GM12878 (cell line): ENCODE measurements around the gene PPFIA4. TPM values are rescaled to one million over a fixed set of nuclear protein-coding genes. Genes with fewer than 3 reads are reported as not detected.

Experiments
- ATAC-seq: fragments of 200-7000 bp; cut with Tn5 transposase; 3 replicates; pipeline ENCODE4 v1.9.1; 2020; ENCODE audit warnings: mild to moderate bottlenecking, moderate library complexity
- BruUV-seq: library from RNA; stranded (reverse); fragments of 400-500 nt; replicated peaks from 2 replicates; lab custom pipeline; 2021; lab: Mats Ljungman, UMichigan
- CTCF ChIA-PET: fragments of 300-600 bp; sonication (Branson Sonifier 250); formaldehyde crosslinking; extraction: SDS; loops from one replicate; lab custom pipeline; 2021; ENCODE audit warnings: inconsistent platforms; lab: Yijun Ruan, JAX
- POLR2A ChIA-PET: fragments of 350-600 bp; formaldehyde crosslinking; extraction: SDS; loops from one replicate; lab custom pipeline; 2021; ENCODE audit warnings: inconsistent platforms; lab: Charles Lee
- RAD21 ChIA-PET: fragments of 300-600 bp; sonication (Branson Sonifier 250); formaldehyde crosslinking; loops from one replicate; lab custom pipeline; 2023; ENCODE audit warnings: antibody characterized with exemption; ENCODE audit not compliant: unreplicated experiment; lab: Charles Lee
- SMC1A ChIA-PET: fragments of 300-600 bp; sonication (Branson Sonifier 250); formaldehyde crosslinking; loops from one replicate; lab custom pipeline; 2023; ENCODE audit not compliant: unreplicated experiment, uncharacterized antibody; lab: Charles Lee
- DNase-seq: peaks from one replicate; pipeline ENCODE4 v3.0.0-alpha.2; 2011; ENCODE audit warnings: low read depth, low spot score
- FAIRE-seq: peaks from 3 replicates; lab custom pipeline; 2011; peaks lifted over from hg19 to GRCh38; lab: Jason Lieb, UNC
- H2AFZ ChIP-seq: 2 replicates; pipeline ENCODE4 v1.6.0; 2011; ENCODE audit warnings: low read depth, low read length, control low read depth; ENCODE audit not compliant: control insufficient read depth
- H3K27ac ChIP-seq: 2 replicates; pipeline ENCODE4 v1.5.1; 2011; ENCODE audit warnings: control low read depth; ENCODE audit not compliant: control insufficient read depth, insufficient read depth
- H3K27me3 ChIP-seq, 2 experiments: replicated peaks in 1 of 2; 2 replicates each; pipeline versions ENCODE4 v1.6.0 to v1.6.1; 2011; ENCODE audit warnings: low read length in 1 of 2; ENCODE audit not compliant: control insufficient read depth in 2 of 2, insufficient read depth in 2 of 2
- H3K36me3 ChIP-seq, 2 experiments: 2 replicates each; pipeline ENCODE4 v1.5.1; 2011; ENCODE audit warnings: low read length in 1 of 2; ENCODE audit not compliant: control insufficient read depth in 2 of 2, insufficient read depth in 2 of 2
- H3K4me1 ChIP-seq: 2 replicates; pipeline ENCODE4 v1.6.1; 2011; ENCODE audit warnings: mild to moderate bottlenecking, low read length, moderate library complexity, mixed read lengths; ENCODE audit not compliant: control insufficient read depth, insufficient read depth
- H3K4me2 ChIP-seq: 2 replicates; pipeline ENCODE4 v1.6.0; 2011; ENCODE audit warnings: control low read depth; ENCODE audit not compliant: control insufficient read depth, insufficient read depth
- H3K4me3 ChIP-seq: fragments of 200-600 bp; sonication (generic); 2 replicates; pipeline ENCODE4 v1.5.1; 2016
- H3K79me2 ChIP-seq: 2 replicates; pipeline ENCODE4 v1.6.0; 2011; ENCODE audit warnings: low read length; ENCODE audit not compliant: control insufficient read depth, insufficient read depth
- H3K9ac ChIP-seq: 2 replicates; pipeline ENCODE4 v1.8.0; 2011; ENCODE audit warnings: low read length, control low read depth, mixed read lengths; ENCODE audit not compliant: control insufficient read depth, insufficient read depth
- H3K9me3 ChIP-seq: replicated peaks from 3 replicates; pipeline ENCODE4 v1.5.1; 2011; ENCODE audit warnings: mild to moderate bottlenecking, low read length; ENCODE audit not compliant: control insufficient read depth, insufficient read depth
- H4K20me1 ChIP-seq: 2 replicates; pipeline ENCODE4 v1.6.0; 2011; ENCODE audit not compliant: control insufficient read depth, insufficient read depth
- MXI1 ChIP-seq: fragments of 150-350 bp; IDR thresholded peaks from 2 replicates; pipeline ENCODE4 v1.6.1; 2011; ENCODE audit warnings: low read depth, mild to moderate bottlenecking, inconsistent platforms, low read length, improper control_type of control experiment
- NRF1 ChIP-seq: conservative IDR thresholded peaks from 2 replicates; pipeline ENCODE4 v1.6.1; 2011; ENCODE audit warnings: mild to moderate bottlenecking, low read depth, low read length, improper control_type of control experiment
- RAD21 ChIP-seq: IDR thresholded peaks from 2 replicates; pipeline ENCODE4 v1.6.1; 2011; ENCODE audit warnings: mild to moderate bottlenecking, low read depth, low read length, moderate library complexity; ENCODE audit not compliant: insufficient read depth
- RELB ChIP-seq: fragments of 450-650 bp; IDR thresholded peaks from 2 replicates; pipeline ENCODE4 v1.6.1; 2017; ENCODE audit warnings: low read depth, mild to moderate bottlenecking, moderate library complexity
- SMC3 ChIP-seq: IDR thresholded peaks from 2 replicates; pipeline ENCODE4 v1.6.1; 2011; ENCODE audit warnings: low read length, improper control_type of control experiment, borderline replicate concordance
- STAT1 ChIP-seq: fragments of 450-650 bp; conservative IDR thresholded peaks from 2 replicates; pipeline ENCODE4 v1.6.1; 2014; ENCODE audit warnings: antibody characterized with exemption, mild to moderate bottlenecking
- YY1 ChIP-seq: IDR thresholded peaks from 2 replicates; pipeline ENCODE4 v1.6.1; 2011; ENCODE audit warnings: low read depth, mild to moderate bottlenecking, low read length
- WGBS: methylation state at CpG from one replicate; pipeline ENCODE4 v1.1.6; 2016; ENCODE audit warnings: low lambda C conversion rate; ENCODE audit not compliant: insufficient replicate concordance, insufficient coverage; ENCODE audit errors: missing lambda C conversion rate; 5-methylcytosine and 5-hydroxymethylcytosine counted together
- in situ Hi-C: fragments of 300-500 bp; cut with MboI; formaldehyde crosslinking; loops from 9 replicates; pipeline ENCODE4 v1.14.3; 2018; ENCODE audit warnings: mixed read lengths
- intact Hi-C: fragments of 100-400 bp; cut with micrococcal nuclease; formaldehyde crosslinking; loops from one replicate; pipeline ENCODE4 v1.14.2; 2022; ENCODE audit not compliant: unreplicated experiment
- polyA plus RNA-seq, 11 experiments: library from polyadenylated mRNA; depleted of rRNA in 4 of 11; unstranded in 6 of 11; stranded (reverse) in 5 of 11; fragments of >200 nt; fragmentation: Nextera tagmentation in 4 of 11; fragmentation: Illumina TruSeq in 1 of 11; extraction: Ambion mirVana in 4 of 11; extraction: Trizol in 1 of 11; gene quantifications; 1 replicate in 1 of 11; 2 replicates in 10 of 11; pipeline versions ENCODE4 v1.2.1 to v1.2.3, GENCODE V29; 2011 to 2016; ENCODE audit warnings: inconsistent platforms in 2 of 11, missing spikeins in 2 of 11, low read depth in 1 of 11
- total RNA-seq, 4 experiments: library from RNA; depleted of rRNA in 3 of 4; stranded (reverse); fragments of >200 nt in 3 of 4; fragmentation: Illumina TruSeq in 1 of 4; extraction: Trizol in 1 of 4; gene quantifications; 2 replicates each; pipeline versions ENCODE4 v1.2.1 to v1.2.3, GENCODE V29; 2013 to 2021
- TF ChIP-seq, protein P1 (sequence below), 3 experiments: IDR thresholded peaks in 2 of 3; conservative IDR thresholded peaks in 1 of 3; 2 replicates each; pipeline ENCODE4 v1.5.1; 2011; ENCODE audit warnings: low read depth in 3 of 3, low read length in 3 of 3, mild to moderate bottlenecking in 3 of 3, control low read depth in 2 of 3, moderate library complexity in 2 of 3, inconsistent platforms in 1 of 3, mixed read lengths in 1 of 3; ENCODE audit not compliant: control insufficient read depth in 2 of 3, insufficient read depth in 1 of 3; ENCODE audit errors: extremely low read depth in 1 of 3
- TF ChIP-seq, protein P2 (sequence below): fragments of 450-650 bp; IDR thresholded peaks from 2 replicates; pipeline ENCODE4 v1.6.1; 2016; ENCODE audit warnings: mild to moderate bottlenecking

Gene PPFIA4
- total and polyA plus RNA-seq, 10 of the 15 experiments (the other 5 are each of a cell fraction or from before 2014, with no cell fraction given), result 0.02 to 19.7 (median 0.34) TPM; not detected in 1

GRCh38 chr1:203038891-203039608 is 12.8 kb downstream of the PPFIA4 start:
- FAIRE-seq, result peak; percentile 98

More at GRCh38 chr1:203038891-203039608, 12.8 kb downstream of the PPFIA4 start:
- ChIA-PET SMC1A (interaction anchor here (0.8 to 3.5 kb wide), 18 partner anchors 8 to 440 kb away, joined by 3 to 41 read pairs (median 4); partner anchors contain the start of genes MYBPH and TMEM183A), CTCF (interaction anchor here (0.6 to 9.7 kb wide), 51 partner anchors 10 to 455 kb away, joined by 3 to 127 read pairs (median 4); partner anchors contain the start of genes CHI3L1, CHIT1 and PPFIA4)
- Histone ChIP-seq H3K9me3 (no peaks in the 10 kb centered on the region), H3K27me3 (no peaks in the 10 kb centered on the region), H3K9ac (no peak overlapping the region), H4K20me1 (peaks cover 6% of the 10 kb centered on the region), H3K4me1 (peaks cover 11% of the 10 kb centered on the region), H3K79me2 (no peaks in the 10 kb centered on the region), H3K4me3 (no peak overlapping the region)
- 29% methylated on average over 20 of the region's 22 CpGs for WGBS
- intact Hi-C loops, result loop anchor here (1.0 to 10.0 kb wide), 4 partner anchors 133 to 296 kb away; no protein-coding TSS in a partner anchor
- TF ChIP-seq YY1, result peak; percentile 80
- TF ChIP-seq, protein P1, sequence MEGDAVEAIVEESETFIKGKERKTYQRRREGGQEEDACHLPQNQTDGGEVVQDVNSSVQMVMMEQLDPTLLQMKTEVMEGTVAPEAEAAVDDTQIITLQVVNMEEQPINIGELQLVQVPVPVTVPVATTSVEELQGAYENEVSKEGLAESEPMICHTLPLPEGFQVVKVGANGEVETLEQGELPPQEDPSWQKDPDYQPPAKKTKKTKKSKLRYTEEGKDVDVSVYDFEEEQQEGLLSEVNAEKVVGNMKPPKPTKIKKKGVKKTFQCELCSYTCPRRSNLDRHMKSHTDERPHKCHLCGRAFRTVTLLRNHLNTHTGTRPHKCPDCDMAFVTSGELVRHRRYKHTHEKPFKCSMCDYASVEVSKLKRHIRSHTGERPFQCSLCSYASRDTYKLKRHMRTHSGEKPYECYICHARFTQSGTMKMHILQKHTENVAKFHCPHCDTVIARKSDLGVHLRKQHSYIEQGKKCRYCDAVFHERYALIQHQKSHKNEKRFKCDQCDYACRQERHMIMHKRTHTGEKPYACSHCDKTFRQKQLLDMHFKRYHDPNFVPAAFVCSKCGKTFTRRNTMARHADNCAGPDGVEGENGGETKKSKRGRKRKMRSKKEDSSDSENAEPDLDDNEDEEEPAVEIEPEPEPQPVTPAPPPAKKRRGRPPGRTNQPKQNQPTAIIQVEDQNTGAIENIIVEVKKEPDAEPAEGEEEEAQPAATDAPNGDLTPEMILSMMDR (IDR thresholded peaks at IDR 0.05 in 2 of 3, conservative IDR thresholded peaks at IDR 0.05 in 1 of 3; ENCODE audit: control insufficient read depth in 2 of 3, extremely low read depth in 1 of 3, insufficient read depth in 1 of 3, low read depth in 3 of 3, low read length in 3 of 3), result peak; percentile 88 to 91 (median 89)
- peak; percentile 69 for TF ChIP-seq SMC3
- no peak for TF ChIP-seq RELB
- peak; percentile 79 for TF ChIP-seq RAD21
- TF ChIP-seq NRF1, result no peak
- TF ChIP-seq, protein P2, sequence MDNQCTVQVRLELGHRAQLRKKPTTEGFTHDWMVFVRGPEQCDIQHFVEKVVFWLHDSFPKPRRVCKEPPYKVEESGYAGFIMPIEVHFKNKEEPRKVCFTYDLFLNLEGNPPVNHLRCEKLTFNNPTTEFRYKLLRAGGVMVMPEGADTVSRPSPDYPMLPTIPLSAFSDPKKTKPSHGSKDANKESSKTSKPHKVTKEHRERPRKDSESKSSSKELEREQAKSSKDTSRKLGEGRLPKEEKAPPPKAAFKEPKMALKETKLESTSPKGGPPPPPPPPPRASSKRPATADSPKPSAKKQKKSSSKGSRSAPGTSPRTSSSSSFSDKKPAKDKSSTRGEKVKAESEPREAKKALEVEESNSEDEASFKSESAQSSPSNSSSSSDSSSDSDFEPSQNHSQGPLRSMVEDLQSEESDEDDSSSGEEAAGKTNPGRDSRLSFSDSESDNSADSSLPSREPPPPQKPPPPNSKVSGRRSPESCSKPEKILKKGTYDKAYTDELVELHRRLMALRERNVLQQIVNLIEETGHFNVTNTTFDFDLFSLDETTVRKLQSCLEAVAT, result no peak
- no peak for TF ChIP-seq STAT1
- 0 out of 2 replicates have a peak, but pooled peaks have one; percentile 21 for TF ChIP-seq MXI1
- TF ChIP-seq, all 136 proteins: peak for 5
- H2AFZ ChIP-seq, result no peak overlapping the region
- POLR2A ChIA-PET, result interaction anchor here (0.8 to 1.2 kb wide), 3 partner anchors 9 to 228 kb away, joined by 3 read pairs; no protein-coding TSS in a partner anchor
- RAD21 ChIA-PET, result interaction anchor here (0.6 to 3.7 kb wide), 15 partner anchors 11 to 230 kb away, joined by 3 to 46 read pairs (median 7); partner anchors contain the start of gene TMEM183A
- H3K4me2 ChIP-seq, result no peak overlapping the region; the same call in 1 of the 2 replicates
- no peak for DNase-seq
- no TSS peak for BruUV-seq
- no peak overlapping the region for H3K27ac ChIP-seq
- H3K36me3 ChIP-seq, result no peaks in the 10 kb centered on the region; a peak in 1 of 4 replicates
- in situ Hi-C loops, result loop anchor here (5.0 kb wide), 1 partner anchor 178 kb away; no protein-coding TSS in a partner anchor
- peak; percentile 91 for ATAC-seq
